Body of pancreas (tissue), 4 donors: Measurements from ENCODE around the gene RNF31. TPM values are rescaled to one million over a fixed set of nuclear protein-coding genes. Genes with fewer than 3 reads are reported as not detected.

Source experiments
- ATAC-seq: fragments of 150-250 bp; one replicate; pipeline ENCODE4 v1.9.1; 2016
- DNase-seq, 4 donors: peaks; one replicate each; pipeline ENCODE4 v3.0.0-alpha.2; 2019
- H3K27ac ChIP-seq, 4 donors: fragments of 200-600 bp; sonication (generic); 1 replicate in 3 of 4; 2 replicates in 1 of 4; pipeline versions ENCODE4 v1.5.1 to v1.6.1; 2016 to 2019; ENCODE audit warnings: mild to moderate bottlenecking in 1 of 4, mixed read lengths in 1 of 4, moderate library complexity in 1 of 4
- H3K27me3 ChIP-seq, 2 donors: fragments of 200-600 bp; sonication (generic); one replicate each; pipeline ENCODE4 v1.6.0; 2016; ENCODE audit warnings: mild to moderate bottlenecking in 1 of 2
- H3K36me3 ChIP-seq, 2 donors: fragments of 200-600 bp; sonication (generic); replicated peaks in 1 of 2; 2 replicates each; pipeline ENCODE4 v1.5.1; 2016; ENCODE audit warnings: low read depth in 2 of 2; ENCODE audit not compliant: insufficient read depth in 1 of 2
- H3K4me1 ChIP-seq: fragments of 200-600 bp; sonication (generic); one replicate; pipeline ENCODE4 v1.6.0; 2016
- H3K4me3 ChIP-seq, 2 donors: fragments of 200-600 bp; sonication (generic); 1 replicate in 1 of 2; 2 replicates in 1 of 2; pipeline ENCODE4 v1.5.1; 2016 to 2019
- H3K9me3 ChIP-seq, 3 donors: fragments of 200-600 bp; sonication (generic); 1 replicate in 2 of 3; 2 replicates in 1 of 3; pipeline ENCODE4 v1.5.1; 2016
- POLR2A ChIP-seq, 3 donors: fragments of 450-650 bp; IDR thresholded peaks; one replicate each; pipeline ENCODE4 v1.6.1; 2016; ENCODE audit warnings: antibody characterized with exemption in 3 of 3, mild to moderate bottlenecking in 2 of 3
- WGBS, 2 donors: methylation state at CpG; one replicate each; pipeline ENCODE4 v1.1.5; 2017; 5-methylcytosine and 5-hydroxymethylcytosine counted together
- intact Hi-C: fragments of 100-400 bp; cut with DNase I; formaldehyde crosslinking; loops from one replicate; pipeline ENCODE4 v1.15.1; 2023
- total RNA-seq, 2 donors: library from RNA; depleted of rRNA; stranded (reverse); fragments of >200 nt; gene quantifications; one replicate each; pipeline ENCODE4 v1.1.0, GENCODE V29; 2016
- TF ChIP-seq, protein P1 (sequence below), 7 experiments: fragments of 450-650 bp in 4 of 7; fragments of 200-600 bp in 3 of 7; sonication (generic) in 3 of 7; IDR thresholded peaks; one replicate each; pipeline ENCODE4 v1.5.1; 2016 to 2019; ENCODE audit warnings: antibody characterized with exemption in 7 of 7

RNF31 gene
- total RNA-seq, 2 donors from 2014 or later: 38.1 to 83.1 TPM

DNA sequence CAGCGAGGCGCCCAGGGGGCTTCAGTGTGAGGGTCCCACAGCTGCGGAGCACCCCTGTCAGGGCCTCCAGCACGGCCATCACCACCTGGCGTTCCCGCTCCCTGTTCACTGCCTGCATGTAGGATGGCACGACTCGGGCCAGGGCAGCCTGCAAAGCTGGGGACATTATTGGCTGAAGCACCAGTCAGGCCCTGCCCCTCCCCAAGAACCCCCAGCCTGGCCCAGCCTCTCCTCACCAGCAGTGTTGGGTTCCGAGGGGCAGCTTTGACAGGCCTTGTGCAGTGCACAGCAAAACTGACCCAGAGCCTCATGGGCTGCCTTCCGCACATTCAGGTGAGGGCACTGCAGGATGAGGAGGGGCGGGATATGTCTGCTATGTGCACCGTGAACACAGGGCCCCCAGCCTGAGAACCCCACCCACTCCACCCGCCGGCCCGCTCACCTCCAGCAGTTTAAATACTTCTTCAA lies 35.8 kb downstream of the RNF31 start:
- ATAC-seq (no peak), DNase-seq (no peak)
- H3K36me3 ChIP-seq: peaks cover 14 to 36% of the 10 kb centered on the region in 2 donors
- H3K27me3 ChIP-seq: no peaks in the 10 kb centered on the region
- intact Hi-C loops: no loop called here
- no peak for TF ChIP-seq POLR2A (IDR thresholded peaks at IDR 0.05)
- TF ChIP-seq, protein P1, sequence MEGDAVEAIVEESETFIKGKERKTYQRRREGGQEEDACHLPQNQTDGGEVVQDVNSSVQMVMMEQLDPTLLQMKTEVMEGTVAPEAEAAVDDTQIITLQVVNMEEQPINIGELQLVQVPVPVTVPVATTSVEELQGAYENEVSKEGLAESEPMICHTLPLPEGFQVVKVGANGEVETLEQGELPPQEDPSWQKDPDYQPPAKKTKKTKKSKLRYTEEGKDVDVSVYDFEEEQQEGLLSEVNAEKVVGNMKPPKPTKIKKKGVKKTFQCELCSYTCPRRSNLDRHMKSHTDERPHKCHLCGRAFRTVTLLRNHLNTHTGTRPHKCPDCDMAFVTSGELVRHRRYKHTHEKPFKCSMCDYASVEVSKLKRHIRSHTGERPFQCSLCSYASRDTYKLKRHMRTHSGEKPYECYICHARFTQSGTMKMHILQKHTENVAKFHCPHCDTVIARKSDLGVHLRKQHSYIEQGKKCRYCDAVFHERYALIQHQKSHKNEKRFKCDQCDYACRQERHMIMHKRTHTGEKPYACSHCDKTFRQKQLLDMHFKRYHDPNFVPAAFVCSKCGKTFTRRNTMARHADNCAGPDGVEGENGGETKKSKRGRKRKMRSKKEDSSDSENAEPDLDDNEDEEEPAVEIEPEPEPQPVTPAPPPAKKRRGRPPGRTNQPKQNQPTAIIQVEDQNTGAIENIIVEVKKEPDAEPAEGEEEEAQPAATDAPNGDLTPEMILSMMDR (IDR thresholded peaks at IDR 0.05): no peak
- WGBS, 2 donors: 83 to 88% methylated on average over 12 to 13 of the region's 15 CpGs
- H3K4me3 ChIP-seq: no peak overlapping the region
- no peak overlapping the region for H3K27ac ChIP-seq
- H3K9me3 ChIP-seq: no peaks in the 10 kb centered on the region
- peaks cover 12% of the 10 kb centered on the region for H3K4me1 ChIP-seq

DNA sequence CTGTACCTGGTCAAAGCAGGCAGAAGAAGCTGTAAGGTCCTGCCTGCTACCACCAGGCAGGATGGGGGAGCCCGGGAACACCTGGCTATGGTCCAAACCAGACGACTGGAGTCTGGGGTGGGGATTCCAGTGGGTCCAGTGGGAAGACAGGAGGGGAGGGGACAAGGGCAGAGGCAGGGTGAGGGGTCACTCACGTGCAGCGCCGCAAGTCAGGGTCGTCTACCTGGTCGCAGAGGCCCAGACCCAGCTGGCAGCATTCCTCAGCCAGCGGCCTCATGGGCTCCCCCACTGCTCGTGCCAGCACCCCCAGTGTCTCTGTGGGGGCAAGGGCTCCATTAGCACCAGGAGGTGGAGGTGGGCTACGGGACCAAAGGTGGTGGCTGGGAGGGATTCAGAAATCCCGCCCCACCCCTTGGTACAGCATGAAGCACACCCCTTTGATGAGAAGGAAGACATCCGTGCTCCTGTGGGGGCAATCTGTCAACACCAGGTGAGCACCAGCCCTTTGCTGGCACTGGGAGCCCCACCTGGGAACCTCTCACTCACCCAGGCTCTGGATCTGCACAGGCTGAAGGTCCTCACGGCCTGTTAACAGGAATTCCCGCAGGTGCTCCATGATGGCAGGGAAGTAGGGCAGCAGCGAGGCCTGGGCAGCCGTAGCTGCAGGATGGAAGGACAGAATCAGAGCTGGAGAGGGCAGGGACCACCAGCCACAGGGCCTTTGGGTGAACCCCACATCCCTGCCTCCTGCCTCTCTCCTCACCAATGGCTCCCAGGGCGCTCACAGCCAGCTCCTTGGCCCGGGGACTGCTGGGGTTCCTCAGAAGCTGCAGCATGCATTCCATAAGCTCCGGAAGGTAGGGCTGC lies 37.0 kb downstream of the RNF31 start:
- Histone ChIP-seq H3K36me3 (peaks cover 13 to 32% of the 10 kb centered on the region in 2 donors), H3K4me1 (peaks cover 23% of the 10 kb centered on the region), H3K27me3 (no peaks in the 10 kb centered on the region), H3K9me3 (no peaks in the 10 kb centered on the region), H3K4me3 (no peak overlapping the region), H3K27ac (no peak overlapping the region)
- DNase-seq (no peak), ATAC-seq (no peak)
- intact Hi-C loops: no loop called here
- no peak for TF ChIP-seq POLR2A (IDR thresholded peaks at IDR 0.05)
- 74 to 85% methylated on average over 4 to 19 of the region's 19 CpGs for WGBS, 2 donors

DNA sequence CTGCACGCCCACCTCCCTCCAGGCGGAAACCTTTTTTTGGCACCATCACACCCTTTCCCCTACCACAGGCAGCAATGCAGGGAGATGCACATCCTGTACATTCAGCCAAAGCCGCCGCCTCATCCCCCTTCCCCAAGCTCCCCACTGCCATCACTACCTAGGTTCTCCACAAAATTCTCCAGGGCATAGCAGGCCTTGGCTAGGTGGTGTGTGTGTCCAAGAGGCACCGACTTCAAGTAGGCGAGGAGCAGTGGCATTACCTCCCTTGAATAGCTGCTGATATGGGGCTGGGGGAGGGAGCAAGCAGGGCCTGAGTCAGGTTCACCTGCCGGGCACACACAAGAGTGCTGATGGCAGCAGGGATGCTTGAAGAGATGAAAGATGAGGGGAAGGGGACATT lies 37.7 kb downstream of the RNF31 start:
- H3K36me3 ChIP-seq: peaks cover 9 to 25% of the 10 kb centered on the region in 2 donors
- 95 to 96% methylated on average over 7 of the region's 7 CpGs for WGBS, 2 donors
- no peak for TF ChIP-seq POLR2A (IDR thresholded peaks at IDR 0.05)
- TF ChIP-seq, protein P1 (IDR thresholded peaks at IDR 0.05): no peak
- ATAC-seq (no peak), DNase-seq (no peak)
- no peak overlapping the region for H3K4me3 ChIP-seq
- no peaks in the 10 kb centered on the region for H3K9me3 ChIP-seq
- no peaks in the 10 kb centered on the region for H3K27me3 ChIP-seq
- no peak overlapping the region for H3K27ac ChIP-seq
- intact Hi-C loops: no loop called here
- H3K4me1 ChIP-seq: peaks cover 24% of the 10 kb centered on the region

DNA sequence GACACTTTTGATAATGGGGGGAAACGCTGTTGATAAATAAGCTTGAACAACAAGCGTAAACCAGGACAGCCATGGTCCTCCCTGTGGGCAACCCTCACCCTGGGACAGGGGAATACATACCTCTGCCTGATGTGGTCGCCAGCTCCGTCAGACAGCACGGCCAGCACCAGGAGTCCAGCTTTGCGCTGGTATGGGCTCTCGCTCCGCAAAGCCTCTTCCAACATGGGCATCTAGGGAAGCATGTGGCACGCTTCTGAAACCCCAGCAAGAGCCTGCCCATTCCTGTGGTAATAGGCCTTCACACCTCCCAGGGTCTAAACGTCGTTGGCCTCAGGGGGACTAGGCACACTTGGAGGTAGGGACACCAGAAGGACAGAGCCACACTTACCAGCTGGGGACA lies 38.4 kb downstream of the RNF31 start:
- Histone ChIP-seq H3K9me3 (no peaks in the 10 kb centered on the region), H3K36me3 (peaks cover 9 to 24% of the 10 kb centered on the region in 2 donors), H3K4me1 (peaks cover 24% of the 10 kb centered on the region), H3K4me3 (no peak overlapping the region), H3K27me3 (no peaks in the 10 kb centered on the region), H3K27ac (no peak overlapping the region)
- DNase-seq (no peak), ATAC-seq (no peak)
- 65 to 85% methylated on average over 4 to 11 of the region's 11 CpGs for WGBS, 2 donors
- TF ChIP-seq POLR2A (IDR thresholded peaks at IDR 0.05): no peak
- TF ChIP-seq, protein P1 (IDR thresholded peaks at IDR 0.05): no peak
- intact Hi-C loops: no loop called here

DNA sequence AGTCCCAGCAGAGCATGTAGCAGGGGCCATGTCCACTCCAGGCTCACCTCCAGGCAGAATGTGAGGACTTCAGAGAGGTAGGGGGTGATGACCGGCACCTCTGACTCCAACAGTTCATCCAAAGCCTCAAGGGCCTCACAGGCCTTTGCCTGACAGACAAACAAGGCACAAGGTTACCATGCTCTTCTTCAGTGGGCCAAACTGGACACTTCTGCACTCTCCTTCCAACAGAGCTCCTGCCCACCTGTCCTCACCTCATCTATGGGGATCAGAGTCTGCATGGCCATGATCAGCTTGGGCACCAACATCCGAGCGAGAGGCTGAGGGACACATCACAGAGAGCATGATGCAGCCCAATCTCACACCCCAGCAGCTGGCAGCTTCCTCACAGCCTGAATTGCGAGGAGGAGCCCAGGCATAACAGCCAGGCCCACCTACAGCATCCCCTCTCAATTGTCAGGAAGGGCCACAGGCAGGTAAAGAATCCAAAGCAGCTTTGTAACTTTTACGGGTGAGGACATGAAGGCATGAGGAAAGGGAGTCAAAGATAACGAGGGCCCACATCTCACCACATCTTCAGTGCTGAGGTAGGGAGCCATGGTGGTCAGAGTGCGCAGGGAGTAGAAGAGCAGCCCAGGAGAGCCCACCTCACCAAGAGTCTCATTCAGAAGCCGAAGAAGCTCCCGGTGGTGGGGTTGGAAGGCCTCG lies 39.7 kb downstream of the RNF31 start:
- ATAC-seq (no peak), DNase-seq (no peak)
- H3K4me3 ChIP-seq: no peak overlapping the region
- no peaks in the 10 kb centered on the region for H3K27me3 ChIP-seq
- 84 to 100% methylated on average over 2 to 10 of the region's 10 CpGs for WGBS, 2 donors
- peaks cover 24% of the 10 kb centered on the region for H3K4me1 ChIP-seq
- peaks cover 9 to 26% of the 10 kb centered on the region in 2 donors for H3K36me3 ChIP-seq
- no peaks in the 10 kb centered on the region for H3K9me3 ChIP-seq
- TF ChIP-seq, protein P1 (IDR thresholded peaks at IDR 0.05): no peak
- TF ChIP-seq POLR2A (IDR thresholded peaks at IDR 0.05): no peak
- no peak overlapping the region for H3K27ac ChIP-seq
- intact Hi-C loops: no loop called here
